ENCODE measurements around the gene PPIL4. TPM values are rescaled to one million over a fixed set of nuclear protein-coding genes. Genes with fewer than 3 reads are reported as not detected.

The PPIL4 gene
- total and polyA plus RNA-seq, 2 of the 13 experiments (the other 11 are each of a cell fraction or from before 2014, with no cell fraction given), result 5.5 to 46.0 TPM

GRCh38 chr6:149545754-149546471 is at the start of gene PPIL4 (continued):
- TF ChIP-seq MXD1 (CRISPR knock-in tag; IDR thresholded peaks at IDR 0.05), result peak; percentile 68; the same call in 1 of the 2 replicates
- peak; percentile 74 for TF ChIP-seq BATF2 (CRISPR knock-in tag; IDR thresholded peaks at IDR 0.05)
- peak; percentile 19; the same call in 1 of the 2 replicates for TF ChIP-seq TRAFD1 (CRISPR knock-in tag; IDR thresholded peaks at IDR 0.05; ENCODE audit: borderline replicate concordance)
- peak; percentile 96; the same call in 1 of the 2 replicates for TF ChIP-seq TBP (CRISPR knock-in tag; IDR thresholded peaks at IDR 0.05)
- TF ChIP-seq MEIS2 (CRISPR knock-in tag; IDR thresholded peaks at IDR 0.05), result peak; percentile 73
- peak; percentile 84 for TF ChIP-seq KDM5B (CRISPR knock-in tag; IDR thresholded peaks at IDR 0.05; ENCODE audit: borderline replicate concordance)
- TF ChIP-seq ZFP1 (CRISPR knock-in tag; IDR thresholded peaks at IDR 0.05), result peak; percentile 72; the same call in 1 of the 2 replicates
- TF ChIP-seq MYC (CRISPR knock-in tag; IDR thresholded peaks at IDR 0.05; ENCODE audit: borderline replicate concordance), result peak; percentile 96
- peak; percentile 91; the same call in 1 of the 2 replicates for TF ChIP-seq ZNF850 (CRISPR knock-in tag; conservative IDR thresholded peaks at IDR 0.05)
- TF ChIP-seq ZIK1 (CRISPR knock-in tag; IDR thresholded peaks at IDR 0.05; ENCODE audit: borderline replicate concordance, low read depth), result peak; percentile 63; the same call in 1 of the 2 replicates
- peak; percentile 33; the same call in 1 of the 2 replicates for TF ChIP-seq TSC22D2 (CRISPR knock-in tag; IDR thresholded peaks at IDR 0.05; ENCODE audit: borderline replicate concordance)
- peak; percentile 64 for TF ChIP-seq ZC3H13 (CRISPR knock-in tag; IDR thresholded peaks at IDR 0.05)
- TF ChIP-seq ZFY (CRISPR knock-in tag; IDR thresholded peaks at IDR 0.05), result peak; percentile 74
- TF ChIP-seq ZZZ3 (CRISPR knock-in tag; IDR thresholded peaks at IDR 0.05; ENCODE audit: borderline replicate concordance), result peak; percentile 95; the same call in 1 of the 2 replicates
- TF ChIP-seq PAF1 (CRISPR knock-in tag; IDR thresholded peaks at IDR 0.05), result no peak
- TF ChIP-seq ZNF124 (CRISPR knock-in tag; IDR thresholded peaks at IDR 0.05), result peak; percentile 86; the same call in 1 of the 2 replicates
- no peak for TF ChIP-seq ZNF615 (CRISPR knock-in tag; IDR thresholded peaks at IDR 0.05; ENCODE audit: borderline replicate concordance)
- TF ChIP-seq ZBTB34 (CRISPR knock-in tag; IDR thresholded peaks at IDR 0.05), result 0 out of 2 replicates have a peak, but pooled peaks have one; percentile 76
- no peak for TF ChIP-seq SOX13 (IDR thresholded peaks at IDR 0.05)
- peak in 1 of 2 experiments; percentile 71; a peak in 2 of 4 replicates for TF ChIP-seq SOX13 (CRISPR knock-in tag; conservative IDR thresholded peaks at IDR 0.05 in 1 of 2, IDR thresholded peaks at IDR 0.05 in 1 of 2)
- 0 out of 2 replicates have a peak, but pooled peaks have one; percentile 44 for TF ChIP-seq ZNF513 (CRISPR knock-in tag; conservative IDR thresholded peaks at IDR 0.05)
- peak; percentile 54; the same call in 1 of the 2 replicates for TF ChIP-seq PITX1 (CRISPR knock-in tag; IDR thresholded peaks at IDR 0.05)
